Uterus (tissue), 2 donors: ENCODE data around the gene DLGAP3.

Experiments
- POLR2A ChIP-seq, 2 donors: fragments of 450-650 bp; IDR thresholded peaks; one replicate each; pipeline ENCODE4 v1.6.1; 2016; ENCODE audit warnings: antibody characterized with exemption in 2 of 2, mild to moderate bottlenecking in 1 of 2, moderate library complexity in 1 of 2
- TF ChIP-seq, protein P1 (sequence below), 4 experiments: fragments of 200-600 bp in 2 of 4; fragments of 450-650 bp in 2 of 4; sonication (generic) in 2 of 4; IDR thresholded peaks; one replicate each; pipeline ENCODE4 v1.5.1; 2016 to 2019; ENCODE audit warnings: antibody characterized with exemption in 4 of 4, mild to moderate bottlenecking in 2 of 4, moderate library complexity in 1 of 4

GRCh38 chr1:34874296-34874952 is 55.0 kb downstream of the DLGAP3 start:
- TF ChIP-seq, protein P1, sequence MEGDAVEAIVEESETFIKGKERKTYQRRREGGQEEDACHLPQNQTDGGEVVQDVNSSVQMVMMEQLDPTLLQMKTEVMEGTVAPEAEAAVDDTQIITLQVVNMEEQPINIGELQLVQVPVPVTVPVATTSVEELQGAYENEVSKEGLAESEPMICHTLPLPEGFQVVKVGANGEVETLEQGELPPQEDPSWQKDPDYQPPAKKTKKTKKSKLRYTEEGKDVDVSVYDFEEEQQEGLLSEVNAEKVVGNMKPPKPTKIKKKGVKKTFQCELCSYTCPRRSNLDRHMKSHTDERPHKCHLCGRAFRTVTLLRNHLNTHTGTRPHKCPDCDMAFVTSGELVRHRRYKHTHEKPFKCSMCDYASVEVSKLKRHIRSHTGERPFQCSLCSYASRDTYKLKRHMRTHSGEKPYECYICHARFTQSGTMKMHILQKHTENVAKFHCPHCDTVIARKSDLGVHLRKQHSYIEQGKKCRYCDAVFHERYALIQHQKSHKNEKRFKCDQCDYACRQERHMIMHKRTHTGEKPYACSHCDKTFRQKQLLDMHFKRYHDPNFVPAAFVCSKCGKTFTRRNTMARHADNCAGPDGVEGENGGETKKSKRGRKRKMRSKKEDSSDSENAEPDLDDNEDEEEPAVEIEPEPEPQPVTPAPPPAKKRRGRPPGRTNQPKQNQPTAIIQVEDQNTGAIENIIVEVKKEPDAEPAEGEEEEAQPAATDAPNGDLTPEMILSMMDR (IDR thresholded peaks at IDR 0.05): no peak
- TF ChIP-seq POLR2A (IDR thresholded peaks at IDR 0.05): no peak
